ENCODE results near the gene ZDHHC6. TPM values are rescaled to one million over a fixed set of nuclear protein-coding genes. Genes with fewer than 3 reads are reported as not detected.

Gene ZDHHC6
- total RNA-seq, 1 experiment from 2014 or later, result 35.2 TPM

- no peaks in the 10 kb centered on the region for H3K79me1 ChIP-seq (ENCODE audit: insufficient read depth, low read depth, low read length, poor library complexity, severe bottlenecking)
- no peaks in the 10 kb centered on the region for H3K36me3 Mint-ChIP-seq (ENCODE audit: insufficient read depth in 1 of 3, low read depth in 3 of 3)
- H2AFZ ChIP-seq (ENCODE audit: low read length), result no peak overlapping the region
- no peak overlapping the region for H4K91ac ChIP-seq (ENCODE audit: insufficient read length, low read depth, low read length)
- no peak overlapping the region for H2BK120ac ChIP-seq (ENCODE audit: low read depth, low read length, poor library complexity, severe bottlenecking)
- H3K27me3 ChIP-seq (ENCODE audit: insufficient read depth, low read length), result no peaks in the 10 kb centered on the region
- H3K79me2 ChIP-seq (ENCODE audit: insufficient read depth, low read length), result no peaks in the 10 kb centered on the region
- H3K27ac ChIP-seq (ENCODE audit: insufficient read length, low read depth, low read length), result no peak overlapping the region
- no peaks in the 10 kb centered on the region for H3K23me2 ChIP-seq (ENCODE audit: insufficient read length, low read depth, low read length, poor library complexity, severe bottlenecking)
- no peak overlapping the region for H2BK12ac ChIP-seq (ENCODE audit: insufficient read length, low read depth, low read length)
- no peaks in the 10 kb centered on the region for H3K9me3 ChIP-seq (ENCODE audit: control insufficient read depth, low read depth, low read length)
- no peaks in the 10 kb centered on the region for H4K20me1 ChIP-seq (ENCODE audit: control insufficient read depth, insufficient read depth, insufficient read length)
- no peak overlapping the region for H4K8ac ChIP-seq (replicated peaks; ENCODE audit: insufficient read length, low read depth, low read length)
- no peak for DNase-seq
- WGBS (ENCODE audit: extremely low coverage, insufficient read length, low lambda C conversion rate), result no CpG with 5 or more reads among the region's 4 CpGs
- H2BK5ac ChIP-seq (ENCODE audit: insufficient read length, low read length), result no peak overlapping the region
- H2AK5ac ChIP-seq (ENCODE audit: insufficient read length, low read length), result no peak overlapping the region
- no peak overlapping the region for H3K4ac ChIP-seq (ENCODE audit: low read depth, low read length)
- no peak overlapping the region for H3K56ac ChIP-seq (ENCODE audit: insufficient read length, low read depth, low read length)
- no peak overlapping the region for H3K4me2 ChIP-seq (ENCODE audit: insufficient read depth, insufficient read length, low read length)
- no peak overlapping the region for H3K18ac ChIP-seq (ENCODE audit: insufficient read length, low read depth, low read length)
- no peak overlapping the region for H2BK20ac ChIP-seq (ENCODE audit: low read depth, low read length, poor library complexity, severe bottlenecking)
- 0 out of 4 replicates have a peak, but pooled peaks cover 0 to 2% of the 10 kb centered on the region in 2 experiments for H3K4me1 Mint-ChIP-seq
- no peaks in the 10 kb centered on the region; a peak in 1 of 5 replicates for H3K9me3 Mint-ChIP-seq
- no peak overlapping the region for H4K5ac ChIP-seq (ENCODE audit: insufficient read length, low read depth, low read length)
- H3K4me1 ChIP-seq (ENCODE audit: insufficient read depth, low read length), result no peaks in the 10 kb centered on the region
- H2BK15ac ChIP-seq (ENCODE audit: low read depth, low read length), result no peak overlapping the region
- H3K14ac ChIP-seq (ENCODE audit: insufficient read depth, low read length), result no peak overlapping the region
- H3K23ac ChIP-seq (ENCODE audit: insufficient read length, low read depth, low read length), result no peak overlapping the region
- H3K9ac ChIP-seq (ENCODE audit: extremely low read depth, insufficient read length, low read length), result no peak overlapping the region
- H3K27me3 Mint-ChIP-seq (ENCODE audit: low read depth), result no peaks in the 10 kb centered on the region; the same call in 1 of the 2 replicates
- no peak for TF ChIP-seq CTCF (conservative IDR thresholded peaks at IDR 0.05)
- no peak overlapping the region for H3K4me3 Mint-ChIP-seq
- H3T11ph ChIP-seq (ENCODE audit: low read length), result no peak overlapping the region
- H3K27ac Mint-ChIP-seq, result no peak overlapping the region
Measured at GRCh38 chr10:112385201-112385600, 61.5 kb downstream of the ZDHHC6 start.

All from H9 (cell line).